ENCODE data around the gene NINL.
"Not testable (repeated sequence)": the region's sequence is repeated elsewhere in the genome, so short reads cannot be mapped to it uniquely, and the experiment has no call there.

Gene NINL

GRCh38 chr20:25550645-25551337 is 34.5 kb downstream of the NINL start:
- not testable (repeated sequence) for DNase-seq

GRCh38 chr20:25549843-25550477 is 35.4 kb downstream of the NINL start:
- DNase-seq = no peak

- no peak for DNase-seq
Measured at GRCh38 chr20:25549172-25549773, 36.1 kb downstream of the NINL start.

- no peak for DNase-seq
Measured at GRCh38 chr20:25548613-25549086, 36.7 kb downstream of the NINL start.

- DNase-seq = no peak
Measured at GRCh38 chr20:25547999-25548398, 37.3 kb downstream of the NINL start.

- no peak for DNase-seq
Measured at GRCh38 chr20:25547063-25547462, 38.3 kb downstream of the NINL start.

- DNase-seq = no peak
Measured at GRCh38 chr20:25546048-25546447, 39.3 kb downstream of the NINL start.

GRCh38 chr20:25545171-25545570 is 40.2 kb downstream of the NINL start:
- no peak for DNase-seq

- DNase-seq = no peak
Measured at GRCh38 chr20:25544734-25545133, 40.6 kb downstream of the NINL start.

GRCh38 chr20:25544311-25544710 is 41.0 kb downstream of the NINL start:
- DNase-seq = no peak

- no peak for DNase-seq
Measured at GRCh38 chr20:25543068-25543467, 42.3 kb downstream of the NINL start.

GRCh38 chr20:25541676-25542075 is 43.7 kb downstream of the NINL start:
- peak; percentile 30 for DNase-seq

GRCh38 chr20:25539742-25540672 is 45.3 kb downstream of the NINL start:
- no peak for DNase-seq

- DNase-seq = no peak
Measured at GRCh38 chr20:25538838-25539665, 46.3 kb downstream of the NINL start.

GRCh38 chr20:25537890-25538289 is 47.4 kb downstream of the NINL start:
- no peak for DNase-seq

GRCh38 chr20:25535762-25536161 is 49.6 kb downstream of the NINL start:
- DNase-seq = no peak

- DNase-seq = no peak
Measured at GRCh38 chr20:25534845-25535244, 50.5 kb downstream of the NINL start.

GRCh38 chr20:25533920-25534700 is 51.2 kb downstream of the NINL start:
- no peak for DNase-seq

GRCh38 chr20:25532971-25533391 is 52.4 kb downstream of the NINL start:
- DNase-seq = no peak

- no peak for DNase-seq
Measured at GRCh38 chr20:25532015-25532751, 53.1 kb downstream of the NINL start.

Data from inflammatory macrophage treated with lipopolysaccharide for 4 hours (primary cell).